Vagina (tissue), 2 donors: ENCODE results near the gene GALNT12.

Source experiments
- POLR2AphosphoS5 ChIP-seq, 2 donors: sonication (generic); formaldehyde crosslinking; IDR thresholded peaks; one replicate each; pipeline ENCODE4 v1.9.0; 2017; ENCODE audit warnings: antibody characterized with exemption in 2 of 2, mild to moderate bottlenecking in 2 of 2, low read depth in 1 of 2; ENCODE audit not compliant: insufficient read depth in 1 of 2
- TF ChIP-seq, protein P1 (sequence below), 3 experiments: fragments of 450-650 bp in 2 of 3; fragments of 200-600 bp in 1 of 3; sonication (generic) in 1 of 3; IDR thresholded peaks; one replicate each; pipeline ENCODE4 v1.5.1; 2017 to 2019; ENCODE audit warnings: antibody characterized with exemption in 3 of 3, mild to moderate bottlenecking in 2 of 3, moderate library complexity in 2 of 3

DNA sequence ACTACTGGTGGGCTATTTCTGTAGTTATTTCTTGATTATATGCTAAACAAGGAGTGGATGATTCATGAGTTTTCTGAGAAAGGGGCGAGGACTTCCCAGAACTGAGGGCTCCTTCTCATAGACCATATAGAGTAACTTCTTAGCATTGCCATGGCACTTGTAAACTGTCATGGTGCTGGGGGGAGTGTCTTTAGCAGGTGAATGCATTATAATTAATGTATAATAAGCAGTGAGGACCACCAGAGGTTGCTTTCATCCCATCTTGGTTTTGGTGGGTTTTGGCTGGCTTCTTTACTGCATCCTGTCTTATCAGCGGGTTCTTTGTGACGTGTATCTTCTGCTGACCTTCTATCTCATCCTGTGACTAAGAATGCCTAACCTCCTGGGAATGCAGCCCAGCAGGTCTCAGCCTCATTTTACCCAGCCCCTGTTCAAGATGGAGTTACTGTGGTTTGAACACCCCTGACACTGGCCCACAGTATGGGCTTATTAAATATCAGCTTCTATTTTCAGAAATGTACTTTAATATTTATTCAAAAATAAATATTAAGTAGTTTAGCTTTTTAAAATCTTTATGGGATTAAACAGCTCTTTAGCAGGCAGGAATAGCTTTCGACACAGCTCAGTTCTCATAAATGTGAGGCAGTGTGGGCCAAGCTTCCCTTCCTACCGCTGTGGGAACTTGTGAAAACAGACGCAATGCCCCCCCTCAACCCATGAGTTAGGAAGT is 44.4 kb downstream of the GALNT12 start:
- TF ChIP-seq, protein P1, sequence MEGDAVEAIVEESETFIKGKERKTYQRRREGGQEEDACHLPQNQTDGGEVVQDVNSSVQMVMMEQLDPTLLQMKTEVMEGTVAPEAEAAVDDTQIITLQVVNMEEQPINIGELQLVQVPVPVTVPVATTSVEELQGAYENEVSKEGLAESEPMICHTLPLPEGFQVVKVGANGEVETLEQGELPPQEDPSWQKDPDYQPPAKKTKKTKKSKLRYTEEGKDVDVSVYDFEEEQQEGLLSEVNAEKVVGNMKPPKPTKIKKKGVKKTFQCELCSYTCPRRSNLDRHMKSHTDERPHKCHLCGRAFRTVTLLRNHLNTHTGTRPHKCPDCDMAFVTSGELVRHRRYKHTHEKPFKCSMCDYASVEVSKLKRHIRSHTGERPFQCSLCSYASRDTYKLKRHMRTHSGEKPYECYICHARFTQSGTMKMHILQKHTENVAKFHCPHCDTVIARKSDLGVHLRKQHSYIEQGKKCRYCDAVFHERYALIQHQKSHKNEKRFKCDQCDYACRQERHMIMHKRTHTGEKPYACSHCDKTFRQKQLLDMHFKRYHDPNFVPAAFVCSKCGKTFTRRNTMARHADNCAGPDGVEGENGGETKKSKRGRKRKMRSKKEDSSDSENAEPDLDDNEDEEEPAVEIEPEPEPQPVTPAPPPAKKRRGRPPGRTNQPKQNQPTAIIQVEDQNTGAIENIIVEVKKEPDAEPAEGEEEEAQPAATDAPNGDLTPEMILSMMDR (IDR thresholded peaks at IDR 0.05), result no peak
- TF ChIP-seq POLR2AphosphoS5 (IDR thresholded peaks at IDR 0.05; ENCODE audit: insufficient read depth in 1 of 2, low read depth in 1 of 2), result no peak
